NOMO-1 (cell line): Measurements from ENCODE around the gene STOM.
"Not testable (repeated sequence)": the region's sequence is repeated elsewhere in the genome, so short reads cannot be mapped to it uniquely, and the experiment has no call there.

Source experiments
- DNase-seq, 2 experiments: peaks; one replicate each; lab custom pipeline; 2025; ENCODE audit not compliant: unreplicated experiment in 2 of 2; lab: John Stamatoyannopoulos, UW

The STOM gene

GRCh38 chr9:121303456-121304451, 66.3 kb downstream of the STOM start:
- DNase-seq: no peak

GRCh38 chr9:121302786-121303185, 67.3 kb downstream of the STOM start:
- DNase-seq: no peak

GRCh38 chr9:121302341-121302740, 67.7 kb downstream of the STOM start:
- no peak for DNase-seq

- no peak for DNase-seq
These were observed 68.2 kb downstream of the STOM start for GRCh38 chr9:121301881-121302286.

GRCh38 chr9:121300283-121301119, 69.5 kb downstream of the STOM start:
- no peak for DNase-seq

- peak in 1 of 2 experiments; percentile 19 for DNase-seq
These were observed 70.4 kb downstream of the STOM start for GRCh38 chr9:121299467-121300282.

GRCh38 chr9:121298689-121299466, 71.2 kb downstream of the STOM start:
- peak in 1 of 2 experiments; percentile 13 for DNase-seq

GRCh38 chr9:121298016-121298538, 72.0 kb downstream of the STOM start:
- no peak for DNase-seq

GRCh38 chr9:121297389-121297788, 72.7 kb downstream of the STOM start:
- peak; percentile 68 to 70 for DNase-seq

GRCh38 chr9:121296213-121297127, 73.6 kb downstream of the STOM start:
- no peak for DNase-seq

- no peak for DNase-seq
These were observed 74.3 kb downstream of the STOM start for GRCh38 chr9:121295662-121296191.

GRCh38 chr9:121294866-121295661, 75.0 kb downstream of the STOM start:
- DNase-seq: no peak

- no peak for DNase-seq
These were observed 75.8 kb downstream of the STOM start for GRCh38 chr9:121294151-121294743.

GRCh38 chr9:121292801-121293241, 77.2 kb downstream of the STOM start:
- no peak for DNase-seq

- DNase-seq: no peak
These were observed 78.0 kb downstream of the STOM start for GRCh38 chr9:121292051-121292450.

GRCh38 chr9:121291536-121291935, 78.5 kb downstream of the STOM start:
- DNase-seq: not testable (repeated sequence)

GRCh38 chr9:121289772-121290370, 80.2 kb downstream of the STOM start:
- DNase-seq: no peak
